GM21367 (cell line): ENCODE measurements around the gene TTC34.
"Not testable (repeated sequence)": the region's sequence is repeated elsewhere in the genome, so short reads cannot be mapped to it uniquely, and the experiment has no call there.

ENCODE experiments used
- ATAC-seq: cut with Tn5 transposase; IDR thresholded peaks from one replicate; pipeline ENCODE4 v1.9.1; 2021; ENCODE audit not compliant: unreplicated experiment

The TTC34 gene

GRCh38 chr1:2630498-2631135 lies 170.9 kb downstream of the TTC34 start:
- no peak for ATAC-seq

GRCh38 chr1:2629627-2630497 lies 171.6 kb downstream of the TTC34 start:
- ATAC-seq: no peak

- ATAC-seq: no peak
Observed at GRCh38 chr1:2628933-2629626, 172.4 kb downstream of the TTC34 start.

GRCh38 chr1:2628191-2628932 lies 173.1 kb downstream of the TTC34 start:
- ATAC-seq: no peak

- no peak for ATAC-seq
Observed at GRCh38 chr1:2627746-2628145, 173.7 kb downstream of the TTC34 start.

GRCh38 chr1:2625748-2626147 lies 175.7 kb downstream of the TTC34 start:
- not testable (repeated sequence) for ATAC-seq

- no peak for ATAC-seq
Observed at GRCh38 chr1:2625311-2625710, 176.2 kb downstream of the TTC34 start.

- no peak for ATAC-seq
Observed at GRCh38 chr1:2624735-2625300, 176.7 kb downstream of the TTC34 start.

- no peak for ATAC-seq
Observed at GRCh38 chr1:2623571-2624337, 177.7 kb downstream of the TTC34 start.

GRCh38 chr1:2617971-2618470 lies 183.5 kb downstream of the TTC34 start:
- ATAC-seq: no peak

- no peak for ATAC-seq
Observed at GRCh38 chr1:2614145-2614544, 187.3 kb downstream of the TTC34 start.

- no peak for ATAC-seq
Observed at GRCh38 chr1:2612591-2613365, 188.7 kb downstream of the TTC34 start.

- ATAC-seq: no peak
Observed at GRCh38 chr1:2611621-2612437, 189.7 kb downstream of the TTC34 start.

- ATAC-seq: no peak
Observed at GRCh38 chr1:2611031-2611501, 190.4 kb downstream of the TTC34 start.

GRCh38 chr1:2610036-2610959 lies 191.2 kb downstream of the TTC34 start:
- ATAC-seq: no peak

- ATAC-seq: no peak
Observed at GRCh38 chr1:2609319-2610035, 192.0 kb downstream of the TTC34 start.
